ENCODE data around the gene GSG1.
A peak's percentile ranks its signal among the peaks of the same experiment; 100 is the strongest.

Gene GSG1

DNA sequence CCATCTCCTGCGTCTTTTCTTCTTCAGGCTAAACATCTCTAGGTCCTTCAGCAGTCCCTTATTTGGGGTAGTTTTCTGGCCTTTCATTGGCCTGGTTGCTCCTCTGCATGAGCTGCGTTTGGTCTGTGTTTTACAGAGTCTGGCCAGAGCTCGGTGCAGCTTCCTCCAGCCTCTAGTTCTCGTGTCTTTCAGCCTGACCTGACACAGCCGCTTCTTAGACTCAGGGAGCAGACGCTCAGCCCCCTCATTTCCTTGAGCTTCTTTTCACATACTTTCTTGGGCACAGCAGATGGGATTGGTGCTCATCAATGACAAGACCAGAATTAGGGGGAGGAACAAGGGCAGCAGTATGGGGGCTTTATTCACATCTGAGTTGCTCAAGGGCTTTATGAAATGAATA is 13.6 kb upstream of the GSG1 start:
- DNase-seq, result no peak

DNA sequence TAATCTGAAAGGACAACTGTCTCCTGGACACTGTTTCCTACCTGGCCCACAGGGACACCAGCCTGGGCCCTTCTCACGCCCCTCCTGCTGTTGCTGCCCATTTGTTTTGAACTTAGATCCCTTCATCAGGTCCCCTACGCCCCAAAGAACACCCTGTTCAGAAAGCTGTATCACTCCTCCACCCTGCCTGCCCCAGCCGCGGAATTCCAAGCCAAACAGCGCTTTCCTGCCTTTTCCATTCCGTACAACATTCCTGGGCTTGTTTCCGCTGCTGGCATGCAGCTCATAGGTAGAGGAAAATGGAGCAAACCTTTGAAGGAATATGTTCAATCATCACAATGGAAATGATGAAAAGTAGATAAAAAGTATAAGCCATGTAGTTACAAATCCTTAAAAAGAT is 12.8 kb upstream of the GSG1 start:
- no peak for DNase-seq

DNA sequence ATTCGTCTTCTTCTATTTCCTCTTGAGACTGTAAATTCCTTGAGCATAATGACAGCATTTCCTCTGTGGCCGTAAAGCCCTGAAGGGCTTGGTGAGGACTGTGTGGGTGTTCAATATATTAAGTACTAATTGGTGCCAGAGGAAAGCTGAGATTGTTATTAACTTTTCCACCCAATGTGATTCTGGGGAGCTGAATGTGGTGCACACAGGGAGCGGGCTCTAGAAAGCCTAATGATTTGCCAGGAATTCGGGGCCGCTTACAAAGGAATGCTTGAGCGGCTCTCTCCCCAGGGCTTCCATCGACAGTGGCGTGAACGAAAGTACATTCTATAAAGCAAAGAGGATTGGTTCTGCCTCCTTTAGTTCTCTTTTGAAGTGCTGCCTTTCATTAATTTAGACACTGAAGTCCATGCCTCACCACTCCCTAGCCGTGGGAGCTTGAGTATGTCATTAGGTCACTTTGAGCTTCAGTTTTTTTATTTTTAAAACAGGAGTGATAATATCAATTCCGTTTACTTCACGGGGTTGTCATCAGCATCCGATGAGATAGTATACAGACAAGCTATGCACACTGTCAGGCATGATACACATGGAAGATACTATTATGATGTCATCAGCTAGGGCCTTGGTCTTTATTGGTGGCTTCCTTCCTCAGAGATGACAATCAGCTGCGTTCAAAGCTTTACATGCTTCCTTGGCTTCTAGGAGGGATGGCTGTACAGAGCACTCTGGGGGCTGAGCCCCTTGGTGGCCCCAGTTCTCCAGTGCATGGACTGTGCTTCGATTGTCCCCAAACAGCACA is 11.0 kb upstream of the GSG1 start:
- no peak for DNase-seq

DNA sequence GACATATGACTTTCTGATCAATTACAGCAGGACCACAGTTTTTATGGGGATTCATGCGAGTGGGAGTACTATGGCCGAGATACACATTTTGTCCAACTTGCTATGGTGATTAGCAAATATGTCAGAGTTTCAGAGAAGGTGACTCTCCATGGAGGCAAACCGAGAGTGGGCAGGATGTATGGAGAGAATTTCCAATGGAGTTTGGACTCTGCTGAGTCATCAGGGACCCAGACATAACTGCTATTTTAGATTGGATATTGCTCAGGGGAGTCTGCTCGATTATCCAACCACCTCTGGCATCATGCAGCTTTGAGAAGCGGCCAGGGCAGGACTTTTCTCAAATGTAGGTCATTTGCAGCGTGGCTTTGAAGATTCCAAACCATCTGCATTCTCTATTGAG is 9.5 kb upstream of the GSG1 start:
- DNase-seq, result no peak

DNA sequence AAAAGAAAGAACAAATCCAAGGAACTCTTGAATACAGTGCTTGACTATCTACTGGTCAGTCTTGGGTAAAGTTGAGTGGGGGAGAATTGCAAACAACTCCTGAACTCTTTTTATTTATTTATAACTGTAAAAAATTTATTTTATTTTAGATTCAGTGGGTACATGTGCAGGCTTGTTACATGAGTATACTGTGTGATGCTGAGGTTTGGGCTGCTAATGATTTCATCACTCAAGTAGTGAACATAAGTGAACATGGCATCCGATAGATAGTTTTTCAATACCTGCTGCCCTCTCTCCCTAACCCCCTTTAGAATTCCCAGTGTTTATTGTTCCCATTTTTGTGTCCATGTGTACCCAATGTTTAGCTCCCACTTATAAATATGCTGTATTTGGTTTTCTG is 3.2 kb upstream of the GSG1 start:
- no peak for DNase-seq

DNA sequence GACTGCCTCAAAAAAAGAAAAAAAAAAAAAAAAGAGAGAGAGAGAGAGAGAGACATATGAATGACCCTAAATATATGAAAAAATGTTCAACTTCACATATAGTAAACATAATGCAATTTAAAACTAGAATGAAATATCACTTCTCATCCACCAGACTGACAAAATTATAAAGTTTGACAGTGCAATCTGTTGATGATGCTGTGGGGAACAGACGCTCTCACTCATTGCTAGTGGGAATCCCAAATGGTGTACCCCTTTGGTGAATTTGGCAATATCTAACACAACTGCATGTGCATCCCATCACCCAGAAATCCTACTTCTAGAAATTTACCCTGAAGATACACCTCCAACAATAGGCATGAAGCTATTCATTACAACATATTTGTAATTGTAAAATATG is 2.3 kb upstream of the GSG1 start:
- DNase-seq, result no peak

DNA sequence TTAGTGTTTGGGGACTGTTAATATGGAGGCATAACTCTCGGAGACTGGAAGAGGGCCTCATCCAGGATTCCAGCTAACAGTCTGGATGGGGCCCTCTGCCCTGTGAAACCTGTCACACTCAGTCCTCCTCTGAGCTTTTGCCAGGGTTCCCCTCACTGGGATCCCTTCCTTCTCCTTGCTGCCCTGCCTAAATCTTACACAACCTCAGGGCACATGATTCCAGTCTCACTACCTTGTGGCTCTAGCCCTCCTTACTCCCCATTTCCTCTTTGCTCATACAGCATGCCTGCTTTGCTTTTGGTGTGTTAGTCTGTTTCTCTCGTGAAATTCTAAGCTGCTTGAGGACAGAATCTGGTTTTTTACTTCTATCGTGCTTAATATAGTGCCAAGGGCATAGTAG is 942 bp upstream of the GSG1 start:
- DNase-seq, result no peak

DNA sequence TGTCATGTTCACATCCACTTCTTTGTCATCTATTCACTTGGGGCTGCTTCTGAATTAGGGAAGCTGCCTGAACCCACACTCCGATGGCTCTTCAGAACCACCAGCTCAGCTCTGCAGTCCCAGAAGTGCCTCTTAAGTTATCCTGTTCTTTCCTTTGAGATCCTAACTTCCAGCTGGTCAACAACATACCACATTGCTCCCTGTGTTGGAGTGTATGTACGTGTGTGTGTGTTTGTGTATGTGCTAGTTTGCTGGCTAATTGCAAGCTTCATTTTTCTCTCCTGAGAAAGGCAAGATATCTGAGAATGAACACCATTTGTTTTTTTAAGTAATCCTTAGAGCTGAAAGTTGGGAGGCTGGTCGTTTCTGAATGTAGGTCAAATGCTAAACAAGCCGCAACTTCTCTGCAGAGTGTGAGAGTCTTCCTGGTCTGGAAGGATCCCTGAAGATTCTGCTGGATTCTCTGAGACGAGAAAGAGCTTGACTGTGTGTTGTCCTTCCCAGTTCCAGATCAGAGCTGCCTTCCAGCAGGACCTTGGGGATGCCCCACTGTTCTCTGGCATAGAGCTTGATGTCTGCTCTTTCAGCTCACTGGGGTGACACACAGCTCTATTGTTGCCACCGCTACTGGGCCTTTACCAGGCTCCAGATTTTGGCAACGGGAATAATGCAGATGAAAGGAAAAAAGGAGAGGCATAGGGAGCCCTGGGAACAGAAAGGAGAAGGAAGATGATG is 839 bp downstream of the GSG1 start:
- no peak for DNase-seq

DNA sequence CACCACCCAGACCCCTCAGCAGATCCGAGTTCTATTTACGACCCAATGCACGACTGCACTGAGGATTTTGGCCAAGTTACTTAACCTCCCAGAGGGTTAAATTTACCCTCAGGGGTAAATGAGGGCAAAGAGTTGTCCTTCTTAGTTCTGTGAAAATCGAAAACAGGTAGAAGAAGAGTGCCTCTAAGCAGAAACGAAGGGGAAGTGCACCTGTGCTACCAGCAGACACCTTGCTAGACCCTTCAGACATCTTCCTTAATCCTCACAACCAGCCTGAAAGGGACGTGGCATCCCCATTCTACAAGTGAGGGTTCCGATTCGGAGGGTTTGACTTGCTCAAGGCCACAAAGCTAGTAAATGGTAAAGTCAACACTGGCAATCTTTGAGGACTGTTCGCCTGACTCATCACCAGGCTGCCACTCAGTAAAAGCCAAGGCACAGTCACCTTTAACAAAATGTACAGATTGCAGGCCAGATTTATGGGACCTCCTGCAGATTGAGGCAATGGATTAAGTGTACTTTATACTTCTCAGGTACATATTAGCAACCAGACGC is 1.6 kb downstream of the GSG1 start:
- peak; percentile 43 for DNase-seq

DNA sequence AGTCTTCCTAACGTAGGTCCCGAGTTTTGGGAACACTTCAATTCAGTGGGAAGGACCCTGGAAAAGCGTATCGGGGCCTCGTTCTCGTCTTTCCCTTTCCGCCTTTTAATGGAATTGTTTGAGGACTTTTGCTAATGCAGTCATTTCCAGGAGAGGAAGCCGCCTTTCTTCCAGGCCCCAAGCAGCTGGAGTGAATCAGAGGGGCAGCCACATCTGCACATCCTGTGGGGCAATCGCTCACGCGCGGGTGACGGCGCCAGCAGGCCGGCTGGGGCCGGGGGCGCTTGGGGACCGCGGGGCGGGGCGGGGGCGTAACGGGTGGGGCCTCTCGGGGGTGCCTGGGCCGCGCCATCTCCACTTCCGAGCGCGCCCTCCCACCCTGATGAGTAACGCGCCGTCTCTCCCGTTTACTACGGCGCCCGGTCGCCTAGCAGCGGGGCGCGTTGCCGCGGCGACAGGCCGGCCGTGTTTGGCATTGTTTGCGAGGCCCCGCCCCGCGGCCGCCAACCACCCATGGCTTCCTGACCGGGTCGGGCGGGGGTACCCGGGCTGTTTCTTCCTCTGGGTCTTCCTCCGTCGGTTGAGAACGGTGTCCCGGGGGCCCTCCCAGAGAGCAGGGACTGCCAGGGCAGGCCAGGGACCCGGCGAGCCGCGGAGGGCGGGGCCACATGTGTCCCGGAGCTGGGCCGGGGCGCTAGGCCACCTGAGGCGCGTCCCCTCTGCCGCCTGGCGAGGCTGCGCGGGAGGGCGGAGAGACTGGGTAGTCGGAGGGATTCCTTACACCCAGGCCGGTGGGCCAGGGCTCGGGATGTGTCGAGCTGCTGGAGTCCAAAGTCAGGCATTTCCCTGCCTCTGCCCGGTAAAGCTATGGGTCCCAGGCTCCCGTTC is 2.3 kb downstream of the GSG1 start:
- peak; percentile 89 for DNase-seq

DNA sequence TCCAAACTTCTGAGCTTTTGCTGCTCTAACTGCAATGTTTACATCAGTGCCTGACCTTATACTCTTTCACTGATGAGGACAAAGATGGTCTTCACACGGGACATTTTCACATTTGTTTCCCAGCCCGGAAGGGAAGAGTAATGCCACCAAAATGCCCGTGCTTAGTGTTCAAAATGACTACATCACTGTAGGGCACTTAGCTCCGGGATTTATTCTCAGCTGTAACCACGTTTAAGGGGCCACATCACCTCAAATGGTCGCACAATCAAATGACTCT is 2.9 kb downstream of the GSG1 start:
- no peak for DNase-seq

DNA sequence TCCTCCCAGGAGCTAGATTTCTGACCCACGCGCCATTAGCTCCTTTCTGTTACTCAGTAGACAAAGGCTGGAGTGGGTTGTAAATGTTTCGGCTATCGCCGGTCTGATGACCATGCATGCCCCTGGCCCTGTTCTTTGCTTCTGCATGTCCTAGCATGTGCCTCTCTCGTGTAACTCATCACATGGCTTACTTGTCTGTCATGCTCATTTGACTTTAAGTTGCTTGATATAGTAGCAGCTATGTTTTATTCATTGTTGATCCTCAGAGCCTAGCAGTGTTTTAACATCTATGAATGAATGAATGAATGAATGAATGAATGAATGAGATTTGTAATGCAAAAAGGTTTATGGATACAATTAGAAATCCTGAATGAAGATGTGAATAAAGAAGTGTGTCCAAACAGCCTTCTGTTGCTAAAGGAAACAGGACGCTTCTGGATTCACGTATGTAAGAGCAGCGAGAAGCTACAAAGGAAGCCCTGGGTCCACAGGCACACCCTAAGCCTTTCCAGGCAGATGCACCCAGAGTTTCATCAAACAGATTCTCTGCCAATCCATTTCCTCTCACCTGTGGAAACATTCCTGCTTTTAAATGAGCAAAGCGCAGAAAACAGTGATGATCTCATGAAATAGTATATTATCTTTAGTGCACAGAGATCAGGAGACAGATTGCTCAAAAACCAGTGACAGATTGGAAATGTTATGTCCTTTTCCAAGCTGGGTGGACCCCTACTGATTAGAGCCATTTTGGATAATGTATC is 3.4 kb downstream of the GSG1 start:
- no peak for DNase-seq

DNA sequence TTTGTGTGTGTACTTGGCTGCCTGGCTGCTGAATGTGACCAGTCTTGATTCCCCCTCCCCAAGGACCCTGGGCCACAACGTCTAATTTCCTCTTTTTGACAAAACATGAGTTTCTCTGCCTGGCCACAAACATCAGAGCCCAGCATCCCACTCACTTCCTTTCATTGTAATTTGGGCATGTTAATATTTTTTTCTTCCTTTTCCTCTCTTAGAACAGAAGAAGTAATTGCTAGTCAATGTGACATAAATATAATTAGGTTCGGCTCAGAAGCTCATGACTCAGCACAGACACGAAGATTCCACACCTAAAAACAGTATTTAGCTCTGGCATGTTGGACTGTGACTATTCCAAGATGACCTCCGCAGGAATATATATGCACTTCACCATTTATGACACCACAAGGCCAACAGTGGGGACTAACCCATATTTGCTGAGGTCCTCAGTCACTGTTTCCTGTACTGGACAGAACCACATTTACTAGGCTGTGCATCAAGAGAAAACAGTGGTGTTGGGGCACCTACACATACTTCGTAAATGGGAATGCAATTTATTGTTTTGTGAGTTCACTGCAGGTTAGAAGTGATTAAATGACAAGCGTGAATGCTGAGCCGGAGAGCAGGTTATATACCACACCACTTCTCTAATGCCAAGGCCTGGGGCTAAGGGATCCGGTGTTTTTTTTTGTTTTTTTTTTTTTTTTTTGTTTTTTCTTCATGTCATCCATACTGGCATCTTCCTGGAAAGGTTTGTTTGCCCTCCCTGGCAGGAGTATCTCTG is 4.2 kb downstream of the GSG1 start:
- no peak for DNase-seq

DNA sequence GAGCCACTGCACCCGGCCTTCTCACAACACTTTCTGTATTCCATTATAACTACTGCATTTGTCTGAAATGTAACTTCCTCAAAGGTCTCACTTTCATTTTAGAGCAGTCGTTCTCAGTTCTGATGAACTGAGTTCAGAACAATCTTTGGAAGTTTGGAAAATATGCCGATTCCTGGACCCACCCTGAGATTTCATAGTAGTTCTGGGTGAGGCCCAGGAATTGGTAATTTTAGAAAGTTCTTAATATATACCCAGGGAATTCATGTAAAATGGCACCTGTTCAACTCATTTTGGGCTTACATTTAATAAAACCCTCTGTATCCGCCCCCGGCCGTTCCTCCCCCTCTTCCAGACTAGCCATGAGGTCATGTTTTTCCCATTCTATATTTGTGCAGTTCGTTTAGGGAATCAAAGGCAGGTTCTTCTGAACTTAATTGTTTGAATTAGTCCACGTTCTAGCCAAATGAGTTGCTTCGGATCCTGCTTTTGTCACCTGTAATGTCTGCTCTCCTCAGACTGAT is 5.9 kb downstream of the GSG1 start:
- DNase-seq, result no peak

DNA sequence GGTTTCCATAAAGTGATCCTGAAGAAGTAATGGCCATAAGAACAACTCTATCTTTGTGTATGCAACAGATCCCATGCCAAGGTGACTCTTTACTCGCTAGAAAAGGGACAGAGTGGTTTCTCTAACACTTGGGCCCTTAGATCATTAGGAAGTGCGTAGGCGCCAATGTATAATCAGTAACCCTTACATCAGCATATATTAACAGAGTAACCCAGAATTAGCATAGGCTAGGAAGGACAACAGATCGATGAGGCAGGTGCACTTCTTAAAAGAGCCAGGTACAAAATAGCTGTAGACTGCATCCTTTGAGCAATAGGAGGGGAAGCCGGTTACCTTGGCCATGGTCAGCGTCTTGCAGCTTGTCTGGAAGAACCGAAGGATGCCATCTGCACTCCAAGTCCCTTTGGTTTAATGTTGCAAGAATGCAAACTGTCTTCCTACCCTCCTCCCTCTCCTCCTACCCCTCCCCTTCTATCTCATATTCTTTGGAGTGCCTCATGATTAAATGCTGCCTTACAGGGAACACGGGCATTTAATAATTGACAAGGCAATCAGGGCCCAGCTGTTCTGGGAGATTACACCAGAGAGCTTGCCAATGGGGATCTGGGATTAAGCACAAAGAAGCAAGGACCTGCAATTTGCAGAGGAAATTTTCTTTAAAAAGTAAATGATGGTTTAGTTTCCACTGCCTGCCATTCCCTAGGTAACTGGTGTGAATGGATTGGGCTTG is 8.0 kb downstream of the GSG1 start:
- no peak for DNase-seq

DNA sequence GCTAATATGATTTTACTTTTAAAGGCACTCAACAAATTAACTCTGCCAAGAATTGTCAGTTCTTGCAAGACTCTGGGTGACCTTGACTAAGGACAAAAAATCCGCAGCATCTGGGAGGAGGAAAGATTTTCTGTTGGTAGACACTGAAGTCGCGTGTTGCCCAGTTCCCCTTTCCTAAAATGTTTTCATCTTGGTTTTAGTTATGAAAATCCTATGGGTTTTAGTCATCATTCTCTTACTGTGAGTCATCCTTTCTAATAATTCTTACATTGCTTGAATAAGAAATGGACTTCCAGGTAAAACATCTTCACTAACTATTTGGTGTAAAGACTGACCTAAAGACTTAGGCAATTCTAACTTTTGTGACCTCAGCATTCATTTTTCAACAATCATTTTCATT is 9.1 kb downstream of the GSG1 start:
- no peak for DNase-seq

DNA sequence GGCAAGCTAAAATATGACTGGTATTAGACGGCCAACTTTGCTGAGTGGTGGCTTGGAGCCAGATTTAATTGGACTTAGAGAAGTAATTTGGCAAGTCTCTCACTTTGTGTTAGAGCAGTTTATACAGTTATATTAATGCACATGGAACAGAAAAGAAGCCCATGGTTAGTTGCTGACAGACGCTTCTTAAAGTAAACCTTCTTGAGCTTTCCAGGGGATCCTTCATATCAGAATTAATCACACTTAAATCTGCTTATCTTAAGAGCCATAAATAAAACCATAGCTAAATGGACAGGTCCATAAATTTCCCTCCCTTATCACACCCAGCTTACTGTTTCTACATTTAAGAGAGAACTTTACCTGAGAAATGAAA is 9.6 kb downstream of the GSG1 start:
- DNase-seq, result no peak

DNA sequence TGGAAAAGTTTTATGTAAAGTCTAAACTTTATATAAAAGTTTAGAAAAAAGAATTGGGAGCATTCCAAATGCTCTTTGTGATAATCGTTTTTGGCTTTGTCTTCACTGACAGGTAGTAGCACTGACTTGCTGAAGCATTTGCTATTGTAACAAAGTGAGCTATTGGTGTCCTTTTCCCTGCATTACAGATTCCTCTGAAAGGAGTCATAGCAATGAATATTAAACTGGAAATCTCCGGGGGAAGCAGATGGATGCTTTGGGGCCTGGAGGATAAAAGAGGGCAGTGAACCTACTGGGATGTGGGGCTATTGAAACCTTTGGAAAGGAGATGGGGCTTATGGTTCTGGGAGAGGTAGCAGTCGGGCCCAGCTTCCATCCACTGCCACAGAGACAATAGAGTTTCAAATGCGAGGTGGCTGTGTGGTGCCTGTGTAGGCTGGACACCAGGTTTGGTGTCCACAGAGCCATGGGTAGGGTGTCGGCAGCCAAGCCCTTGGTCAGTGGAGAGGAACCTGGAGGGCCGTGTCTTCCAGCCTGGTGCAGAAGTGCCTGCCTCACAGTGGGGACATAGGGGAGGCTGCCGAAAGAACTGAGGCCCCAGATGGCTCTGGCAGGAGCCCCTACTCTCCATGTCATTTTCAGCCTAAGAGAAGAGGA is 10.1 kb downstream of the GSG1 start:
- DNase-seq, result no peak

DNA sequence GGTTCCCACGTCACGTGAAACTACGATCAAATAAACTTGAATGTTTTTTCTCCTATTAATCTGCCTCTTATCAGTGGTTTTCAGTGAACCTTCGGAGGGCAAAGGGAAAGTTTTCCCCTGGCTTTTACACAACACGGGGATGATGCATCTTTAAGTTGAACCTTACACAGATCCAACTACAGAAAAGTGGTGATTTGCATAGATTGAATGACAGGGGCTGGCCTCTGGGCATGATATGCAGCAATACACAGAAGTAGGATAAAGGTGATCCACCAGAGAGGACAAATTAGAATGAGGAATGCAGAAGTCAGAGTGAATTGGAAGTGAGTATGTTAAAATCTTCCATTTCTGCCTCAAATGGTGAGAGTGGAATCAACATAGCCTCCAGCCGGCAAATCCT is 11.6 kb downstream of the GSG1 start:
- no peak for DNase-seq

DNA sequence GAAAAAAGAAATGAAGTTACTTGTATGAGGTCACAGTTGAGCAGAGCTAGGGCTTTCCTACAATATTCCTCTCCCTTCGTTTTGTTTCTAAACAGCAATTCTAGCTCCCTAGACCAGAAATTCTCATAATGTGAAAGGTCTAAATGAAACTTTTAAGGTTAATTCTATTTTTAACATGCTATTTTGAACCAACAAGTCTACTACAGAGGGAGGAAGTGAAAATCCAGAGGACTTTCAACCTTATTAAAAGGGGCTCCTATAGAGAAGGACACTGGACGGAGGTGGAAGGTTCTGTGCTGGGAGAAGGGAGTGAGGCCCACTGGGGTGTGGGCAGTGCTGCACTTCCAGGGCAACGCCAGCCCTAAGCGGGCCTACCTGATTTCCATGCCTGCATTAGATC is 13.4 kb downstream of the GSG1 start:
- no peak for DNase-seq

DNA sequence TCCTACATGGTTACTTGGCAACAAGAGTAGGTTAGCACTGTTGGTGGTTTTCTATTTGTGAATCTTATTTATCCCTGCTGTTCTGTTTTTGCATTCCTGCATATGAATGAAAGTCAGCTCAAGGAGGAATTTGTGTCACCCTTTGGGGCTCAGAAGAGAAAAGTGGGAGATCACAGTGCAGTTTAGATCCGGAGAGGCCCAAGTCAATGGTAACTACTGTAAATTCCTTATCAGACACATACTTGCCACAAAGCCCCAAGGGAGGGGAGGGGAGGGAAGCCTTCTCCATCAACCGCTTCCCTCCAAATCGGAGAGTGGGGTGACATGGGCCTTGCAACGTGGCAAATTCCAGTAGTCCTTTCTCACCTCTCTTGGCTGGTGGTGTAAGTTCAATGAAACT is 15.0 kb downstream of the GSG1 start:
- DNase-seq, result no peak
